ENCODE measurements around the gene NGFR.

Gene NGFR

GRCh38 chr17:49510720-49511110 lies 15.6 kb downstream of the NGFR start:
- Histone ChIP-seq H3K9me3 (no peaks in the 10 kb centered on the region), H3K27ac (no peak overlapping the region), H3K27me3 (peaks cover 49% of the 10 kb centered on the region), H3K4me1 (ENCODE audit: control insufficient read depth in 1 of 2, insufficient read depth in 1 of 2, low read depth in 1 of 2, low read length in 1 of 2) (peaks cover 3 to 8% of the 10 kb centered on the region in 2 experiments), H3K4me3 (ENCODE audit: low read depth in 1 of 2, low read length in 1 of 2) (no peak overlapping the region), H3K36me3 (no peaks in the 10 kb centered on the region)
- TF ChIP-seq CTCF (IDR thresholded peaks at IDR 0.05) = no peak

GRCh38 chr17:49511810-49512209 lies 16.7 kb downstream of the NGFR start:
- H3K27me3 ChIP-seq = peaks cover 38% of the 10 kb centered on the region
- H3K27ac ChIP-seq = no peak overlapping the region
- peaks cover 3 to 8% of the 10 kb centered on the region in 2 experiments for H3K4me1 ChIP-seq (ENCODE audit: control insufficient read depth in 1 of 2, insufficient read depth in 1 of 2, low read depth in 1 of 2, low read length in 1 of 2)
- TF ChIP-seq CTCF (IDR thresholded peaks at IDR 0.05) = no peak
- H3K4me3 ChIP-seq (ENCODE audit: low read depth in 1 of 2, low read length in 1 of 2) = no peak overlapping the region
- H3K36me3 ChIP-seq = no peaks in the 10 kb centered on the region
- H3K9me3 ChIP-seq = no peaks in the 10 kb centered on the region

- peaks cover 32% of the 10 kb centered on the region for H3K27me3 ChIP-seq
- no peaks in the 10 kb centered on the region for H3K9me3 ChIP-seq
- H3K4me1 ChIP-seq (ENCODE audit: control insufficient read depth in 1 of 2, insufficient read depth in 1 of 2, low read depth in 1 of 2, low read length in 1 of 2) = peaks cover 3 to 8% of the 10 kb centered on the region in 2 experiments
- no peak overlapping the region for H3K4me3 ChIP-seq (ENCODE audit: low read depth in 1 of 2, low read length in 1 of 2)
- no peaks in the 10 kb centered on the region for H3K36me3 ChIP-seq
- H3K27ac ChIP-seq = no peak overlapping the region
- TF ChIP-seq CTCF (IDR thresholded peaks at IDR 0.05) = no peak
Measured at GRCh38 chr17:49512296-49513043, 17.4 kb downstream of the NGFR start.

GRCh38 chr17:49513044-49513395 lies 17.9 kb downstream of the NGFR start:
- Histone ChIP-seq H3K27me3 (peaks cover 26% of the 10 kb centered on the region), H3K27ac (no peak overlapping the region), H3K4me3 (ENCODE audit: low read depth in 1 of 2, low read length in 1 of 2) (no peak overlapping the region), H3K4me1 (ENCODE audit: control insufficient read depth in 1 of 2, insufficient read depth in 1 of 2, low read depth in 1 of 2, low read length in 1 of 2) (peaks cover 3 to 8% of the 10 kb centered on the region in 2 experiments), H3K9me3 (no peaks in the 10 kb centered on the region), H3K36me3 (no peaks in the 10 kb centered on the region)
- TF ChIP-seq CTCF (IDR thresholded peaks at IDR 0.05) = no peak

- peaks cover 3 to 8% of the 10 kb centered on the region in 2 experiments for H3K4me1 ChIP-seq (ENCODE audit: control insufficient read depth in 1 of 2, insufficient read depth in 1 of 2, low read depth in 1 of 2, low read length in 1 of 2)
Measured at GRCh38 chr17:49513641-49514040, 18.5 kb downstream of the NGFR start.

More at GRCh38 chr17:49513641-49514040, 18.5 kb downstream of the NGFR start:
- H3K36me3 ChIP-seq = no peaks in the 10 kb centered on the region
- H3K9me3 ChIP-seq = no peaks in the 10 kb centered on the region
- TF ChIP-seq CTCF (IDR thresholded peaks at IDR 0.05) = no peak
- peaks cover 20% of the 10 kb centered on the region for H3K27me3 ChIP-seq
- no peak overlapping the region for H3K27ac ChIP-seq
- no peak overlapping the region for H3K4me3 ChIP-seq (ENCODE audit: low read depth in 1 of 2, low read length in 1 of 2)
